HCT116 (cell line): ENCODE data around the gene ZNF207.
"Not testable (repeated sequence)": the region's sequence is repeated elsewhere in the genome, so short reads cannot be mapped to it uniquely, and the experiment has no call there.

Source experiments
- POLR2A ChIP-seq: IDR thresholded peaks from 2 replicates; pipeline ENCODE4 v1.7.0; 2011; ENCODE audit warnings: borderline replicate concordance; ENCODE audit not compliant: insufficient read depth, insufficient read length; ENCODE audit errors: extremely low read depth
- TF ChIP-seq, protein P1 (sequence below), 3 experiments: fragments of 200-600 bp in 1 of 3; sonication (generic) in 1 of 3; IDR thresholded peaks in 2 of 3; conservative IDR thresholded peaks in 1 of 3; 2 replicates each; pipeline ENCODE4 v1.5.1; 2012 to 2017; ENCODE audit warnings: low read depth in 2 of 3, low read length in 2 of 3, antibody characterized with exemption in 1 of 3, borderline replicate concordance in 1 of 3, control low read depth in 1 of 3, mild to moderate bottlenecking in 1 of 3, mixed read lengths in 1 of 3, mixed run types in 1 of 3, moderate library complexity in 1 of 3; ENCODE audit not compliant: insufficient read depth in 1 of 3
- TF ChIP-seq, protein P2 (sequence below): IDR thresholded peaks from 2 replicates; pipeline ENCODE4 v1.6.1; 2012

DNA sequence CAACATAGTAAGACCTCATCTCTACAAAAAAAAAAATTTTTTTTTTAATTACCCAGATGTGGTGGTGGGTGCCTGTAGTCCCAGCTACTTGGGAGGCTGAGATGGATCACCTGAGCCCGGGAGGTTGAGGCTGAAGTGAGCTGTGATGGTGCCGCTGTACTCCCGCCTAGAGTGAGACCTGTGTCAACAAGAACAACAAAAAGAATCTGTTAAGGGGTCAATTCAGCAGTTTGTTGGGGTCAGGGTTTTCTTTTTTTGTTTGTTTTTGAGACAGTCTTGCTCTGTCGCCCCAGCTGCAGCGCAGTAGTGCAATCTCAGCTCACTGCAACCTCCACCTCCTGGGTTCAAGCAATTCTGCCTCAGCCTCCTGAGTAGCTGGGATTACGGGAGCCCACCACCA is 29.9 kb upstream of the ZNF207 start:
- TF ChIP-seq POLR2A = not testable (repeated sequence)
- TF ChIP-seq, protein P1, sequence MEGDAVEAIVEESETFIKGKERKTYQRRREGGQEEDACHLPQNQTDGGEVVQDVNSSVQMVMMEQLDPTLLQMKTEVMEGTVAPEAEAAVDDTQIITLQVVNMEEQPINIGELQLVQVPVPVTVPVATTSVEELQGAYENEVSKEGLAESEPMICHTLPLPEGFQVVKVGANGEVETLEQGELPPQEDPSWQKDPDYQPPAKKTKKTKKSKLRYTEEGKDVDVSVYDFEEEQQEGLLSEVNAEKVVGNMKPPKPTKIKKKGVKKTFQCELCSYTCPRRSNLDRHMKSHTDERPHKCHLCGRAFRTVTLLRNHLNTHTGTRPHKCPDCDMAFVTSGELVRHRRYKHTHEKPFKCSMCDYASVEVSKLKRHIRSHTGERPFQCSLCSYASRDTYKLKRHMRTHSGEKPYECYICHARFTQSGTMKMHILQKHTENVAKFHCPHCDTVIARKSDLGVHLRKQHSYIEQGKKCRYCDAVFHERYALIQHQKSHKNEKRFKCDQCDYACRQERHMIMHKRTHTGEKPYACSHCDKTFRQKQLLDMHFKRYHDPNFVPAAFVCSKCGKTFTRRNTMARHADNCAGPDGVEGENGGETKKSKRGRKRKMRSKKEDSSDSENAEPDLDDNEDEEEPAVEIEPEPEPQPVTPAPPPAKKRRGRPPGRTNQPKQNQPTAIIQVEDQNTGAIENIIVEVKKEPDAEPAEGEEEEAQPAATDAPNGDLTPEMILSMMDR (IDR thresholded peaks at IDR 0.05 in 2 of 3, conservative IDR thresholded peaks at IDR 0.05 in 1 of 3; ENCODE audit: borderline replicate concordance in 1 of 3, insufficient read depth in 1 of 3, low read depth in 2 of 3, low read length in 2 of 3) = not testable (repeated sequence)
- TF ChIP-seq, protein P2, sequence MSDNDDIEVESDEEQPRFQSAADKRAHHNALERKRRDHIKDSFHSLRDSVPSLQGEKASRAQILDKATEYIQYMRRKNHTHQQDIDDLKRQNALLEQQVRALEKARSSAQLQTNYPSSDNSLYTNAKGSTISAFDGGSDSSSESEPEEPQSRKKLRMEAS = not testable (repeated sequence)
